ENCODE results near the gene HMGN3. TPM values are rescaled to one million over a fixed set of nuclear protein-coding genes. Genes with fewer than 3 reads are reported as not detected.
A peak's percentile ranks its signal among the peaks of the same experiment; 100 is the strongest.

Gene HMGN3
- total RNA-seq, 4 donors from 2014 or later = 9.3 to 102 (median 16.5) TPM

GRCh38 chr6:79239536-79240168, 5.2 kb upstream of the HMGN3 start:
- Histone ChIP-seq H3K4me1 (no peaks in the 10 kb centered on the region), H3K36me3 (no peaks in the 10 kb centered on the region), H3K9me3 (no peaks in the 10 kb centered on the region), H3K27ac (no peak overlapping the region), H3K4me3 (no peak overlapping the region), H3K27me3 (no peaks in the 10 kb centered on the region)
- DNase-seq = no peak
- TF ChIP-seq CTCF (IDR thresholded peaks at IDR 0.05) (no peak), POLR2A (IDR thresholded peaks at IDR 0.05) (no peak)

GRCh38 chr6:79238919-79239318, 4.4 kb upstream of the HMGN3 start:
- no peak for DNase-seq
- Histone ChIP-seq H3K9me3 (no peaks in the 10 kb centered on the region), H3K27ac (no peak overlapping the region), H3K4me3 (no peak overlapping the region), H3K4me1 (no peaks in the 10 kb centered on the region), H3K36me3 (no peaks in the 10 kb centered on the region), H3K27me3 (no peaks in the 10 kb centered on the region)
- TF ChIP-seq POLR2A (IDR thresholded peaks at IDR 0.05) = no peak
- TF ChIP-seq CTCF (IDR thresholded peaks at IDR 0.05) = no peak

- Histone ChIP-seq H3K27me3 (no peaks in the 10 kb centered on the region), H3K4me1 (no peaks in the 10 kb centered on the region), H3K4me3 (no peak overlapping the region), H3K36me3 (no peaks in the 10 kb centered on the region), H3K27ac (no peak overlapping the region), H3K9me3 (no peaks in the 10 kb centered on the region)
- no peak for DNase-seq
- TF ChIP-seq POLR2A (IDR thresholded peaks at IDR 0.05) (no peak), CTCF (IDR thresholded peaks at IDR 0.05) (no peak)
These were observed 2.2 kb upstream of the HMGN3 start for GRCh38 chr6:79236711-79237110.

GRCh38 chr6:79233611-79234149, 802 bp downstream of the HMGN3 start:
- H3K27ac ChIP-seq = peak overlapping the region; percentile 68 to 90 (median 85)
- peak in 5 of 6 experiments; percentile 4 to 52 (median 40) for TF ChIP-seq CTCF (IDR thresholded peaks at IDR 0.05)
- peak in 1 of 2 donors; percentile 37 for TF ChIP-seq POLR2A (IDR thresholded peaks at IDR 0.05)
- H3K4me3 ChIP-seq = peak overlapping the region; percentile 67 to 81 (median 71)
- H3K4me1 ChIP-seq = no peaks in the 10 kb centered on the region
- H3K27me3 ChIP-seq = no peaks in the 10 kb centered on the region
- peak; percentile 78 to 90 (median 88) for DNase-seq
- no peaks in the 10 kb centered on the region for H3K9me3 ChIP-seq
- no peaks in the 10 kb centered on the region for H3K36me3 ChIP-seq

- H3K27ac ChIP-seq = peak overlapping the region; percentile 68 to 90 (median 85)
- H3K27me3 ChIP-seq = no peaks in the 10 kb centered on the region
- peak overlapping the region; percentile 67 to 81 (median 71) for H3K4me3 ChIP-seq
- no peaks in the 10 kb centered on the region for H3K4me1 ChIP-seq
- DNase-seq = no peak
- H3K9me3 ChIP-seq = no peaks in the 10 kb centered on the region
- H3K36me3 ChIP-seq = no peaks in the 10 kb centered on the region
- TF ChIP-seq CTCF (IDR thresholded peaks at IDR 0.05) (no peak), POLR2A (IDR thresholded peaks at IDR 0.05) (no peak)
These were observed 1.6 kb downstream of the HMGN3 start for GRCh38 chr6:79232696-79233462.
